GM20431 (cell line): ENCODE results near the gene AIF1.

Experiments
- in situ Hi-C: fragments of 300-500 bp; cut with MseI, MboI; formaldehyde crosslinking; loops from one replicate; pipeline ENCODE4 v1.15.0; 2020; ENCODE audit warnings: low sequenced_read_pairs; ENCODE audit not compliant: unreplicated experiment

Gene AIF1

DNA sequence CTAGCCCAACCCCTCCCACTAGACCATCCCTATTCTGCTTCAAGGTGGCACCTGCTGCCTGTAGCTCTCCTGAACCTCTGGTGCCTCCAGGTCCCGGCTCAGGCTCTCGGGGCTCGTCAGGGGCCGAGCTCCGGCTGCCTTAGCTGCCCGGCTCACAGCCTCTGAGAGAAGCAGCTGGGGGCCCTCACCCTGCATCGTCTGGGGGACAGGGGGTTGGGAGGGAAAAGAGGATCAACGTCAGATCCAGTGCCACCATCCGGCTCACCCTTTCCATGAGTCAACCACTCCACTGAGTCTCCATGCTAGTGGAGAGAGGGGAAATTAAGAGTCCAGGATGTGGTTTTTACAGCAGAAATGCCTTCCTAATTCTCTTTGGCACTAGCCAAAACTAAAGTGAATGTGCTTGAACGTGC lies 24.4 kb downstream of the AIF1 start:
- in situ Hi-C loops, result no loop called here

DNA sequence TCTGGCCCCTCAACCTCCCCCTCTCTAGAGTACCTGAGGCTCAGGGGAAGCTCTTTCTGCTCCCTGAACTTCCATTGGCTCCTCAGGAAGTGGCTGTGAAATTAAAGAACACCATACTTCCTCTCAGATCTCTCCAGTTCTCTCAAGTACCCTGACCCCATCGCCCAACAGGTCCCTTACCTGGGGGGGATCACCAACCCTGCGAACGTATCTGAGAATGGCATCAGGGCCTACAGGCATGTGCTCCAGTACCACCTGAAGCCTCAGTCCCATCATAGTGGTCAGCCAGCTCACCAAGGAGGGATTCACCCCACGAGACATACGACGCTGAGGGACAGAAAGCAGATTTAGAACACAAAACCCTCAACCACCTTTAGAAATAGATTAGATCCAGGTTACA lies 25.6 kb downstream of the AIF1 start:
- in situ Hi-C loops, result no loop called here

DNA sequence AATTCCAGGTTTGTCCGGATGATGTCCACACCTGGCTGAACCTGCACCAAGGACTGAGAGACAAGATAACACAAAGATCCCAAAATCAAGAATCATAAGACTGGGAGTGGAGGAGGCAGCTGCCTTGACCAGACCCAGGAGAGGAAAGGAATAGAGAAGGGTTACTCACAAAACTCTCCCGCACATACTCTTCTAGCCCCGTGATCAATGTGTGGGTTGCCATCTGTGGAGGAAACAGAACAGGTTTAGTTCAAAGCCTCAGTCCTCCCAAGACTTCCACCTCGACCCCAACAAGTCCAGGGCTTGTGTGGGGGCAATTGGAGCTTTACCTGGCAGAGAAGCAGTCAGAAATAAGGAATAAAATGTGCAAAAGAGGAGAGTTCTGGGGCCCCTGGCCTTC lies 26.3 kb downstream of the AIF1 start:
- in situ Hi-C loops, result no loop called here

DNA sequence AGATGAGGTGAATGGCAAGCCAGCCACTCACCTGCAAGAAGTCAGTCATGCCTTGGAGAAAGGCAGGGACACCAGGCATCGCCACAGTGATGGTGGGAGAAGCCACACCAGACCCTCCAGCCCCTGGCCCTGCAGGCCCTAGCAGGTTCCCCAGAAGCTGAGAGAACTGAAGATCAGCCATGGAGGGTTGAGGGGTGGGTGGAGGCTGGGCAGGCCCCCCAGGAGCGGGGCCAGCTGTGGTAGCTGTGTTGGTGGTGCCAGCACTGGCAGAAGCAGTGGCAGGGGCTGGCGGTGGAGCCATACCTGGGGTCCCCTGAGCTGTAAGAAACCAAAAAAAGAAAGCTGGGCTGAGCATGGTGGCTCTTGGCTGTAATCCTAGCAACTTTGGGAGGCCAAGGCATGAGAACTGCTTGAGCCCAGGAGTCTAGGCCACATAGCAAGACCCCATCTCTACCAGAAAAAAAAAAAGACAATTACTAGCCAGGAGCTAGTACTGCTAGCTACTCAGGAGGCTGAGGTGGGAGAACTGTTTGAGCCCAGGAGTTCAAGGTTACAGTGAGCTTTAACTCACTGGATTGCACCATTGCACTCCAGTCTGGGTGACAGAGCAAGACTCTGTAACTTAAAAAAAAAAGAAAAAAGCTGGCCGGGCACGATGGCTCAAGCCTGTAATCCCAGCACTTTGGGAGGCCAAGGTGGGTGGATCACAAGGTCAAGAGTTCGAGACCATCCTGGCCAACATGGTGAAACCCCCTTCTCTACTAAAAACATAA lies 27.9 kb downstream of the AIF1 start:
- in situ Hi-C loops, result no loop called here

- in situ Hi-C loops, result no loop called here
Measured at GRCh38 chr6:31643818-31644454, 28.9 kb downstream of the AIF1 start.

DNA sequence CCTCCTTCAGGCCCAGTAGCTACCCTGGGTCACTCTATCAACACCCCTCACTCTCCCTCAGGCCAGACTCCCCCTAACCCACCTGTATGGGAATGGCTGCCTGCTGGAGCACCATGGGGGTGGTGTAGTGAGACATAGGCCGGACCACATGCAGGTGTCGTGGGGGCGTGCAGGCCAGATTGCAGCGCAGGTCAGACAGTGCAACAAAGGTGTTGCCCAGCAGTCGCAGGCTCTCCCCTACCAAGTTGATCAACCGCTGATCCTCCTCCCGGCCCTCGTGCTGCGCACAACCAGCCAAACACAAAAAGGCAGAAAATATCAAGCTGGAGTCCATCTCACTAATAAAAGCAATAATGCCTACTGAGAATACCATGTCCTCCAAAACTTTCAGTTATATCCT lies 30.3 kb downstream of the AIF1 start:
- in situ Hi-C loops, result no loop called here

DNA sequence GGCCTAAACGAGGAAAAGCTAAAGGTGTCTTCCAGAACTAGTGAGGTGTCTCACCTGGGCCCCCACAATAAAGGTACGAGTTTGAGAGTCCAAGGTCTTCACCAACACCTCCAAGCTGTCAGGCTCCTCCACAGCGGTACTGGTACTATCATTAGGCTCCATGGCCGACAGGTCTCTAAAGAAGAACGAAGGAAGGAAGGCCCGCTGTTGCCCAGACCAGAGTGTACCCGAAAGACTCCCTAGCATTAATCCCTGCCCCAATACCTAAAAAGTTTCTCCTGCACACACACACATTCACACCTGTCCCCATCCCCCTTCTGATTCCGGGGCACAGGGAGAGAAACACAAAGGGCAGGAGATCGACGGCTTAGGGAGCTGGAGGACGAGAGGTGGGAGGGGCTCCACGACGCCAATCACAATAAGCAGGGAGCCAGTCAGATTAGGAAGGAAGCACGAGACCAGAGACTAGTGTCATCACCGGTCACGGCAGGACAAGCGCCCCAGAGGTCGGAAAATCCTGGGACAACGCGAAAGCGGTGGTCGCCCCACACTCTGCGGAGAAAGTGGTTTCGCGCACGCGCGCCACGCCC lies 36.7 kb downstream of the AIF1 start:
- in situ Hi-C loops, result no loop called here

DNA sequence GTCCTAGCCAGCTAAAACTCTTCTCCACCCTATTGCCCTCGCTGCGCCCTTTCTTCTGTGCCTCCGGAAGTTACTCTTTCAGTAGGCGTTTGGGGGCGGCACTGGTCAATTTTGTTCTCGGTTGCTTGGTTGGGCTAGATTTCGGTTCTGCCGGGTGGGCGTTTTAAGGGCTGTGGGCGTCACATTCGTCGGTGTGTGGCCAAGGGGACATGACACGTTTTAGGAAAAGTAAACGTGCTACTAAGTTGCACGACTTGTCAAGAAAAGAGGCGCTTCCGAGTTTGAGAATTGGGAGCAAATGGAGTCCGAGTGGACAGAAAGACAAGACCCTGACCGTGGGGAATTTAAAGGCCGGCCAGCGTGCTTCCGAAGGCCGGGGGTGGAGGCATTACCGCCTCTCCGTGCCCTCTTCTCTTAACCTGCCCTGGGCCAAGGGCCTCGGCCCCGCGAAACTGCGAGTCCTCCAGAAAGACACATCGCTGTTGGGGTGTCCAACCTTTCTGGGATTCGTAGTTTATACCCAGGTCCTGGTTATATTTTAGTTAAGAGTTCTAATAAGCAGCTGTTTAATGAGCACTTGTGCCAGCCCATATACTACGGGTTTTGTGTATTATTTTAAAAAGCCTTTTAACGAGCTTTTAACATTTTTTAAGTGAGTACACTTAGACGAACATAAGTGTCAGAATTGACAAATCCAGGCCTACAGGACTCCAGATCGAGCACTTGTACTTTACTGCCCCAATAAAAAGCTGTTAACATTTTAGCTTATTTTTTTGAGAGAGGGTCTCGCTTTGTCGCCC lies 38.1 kb downstream of the AIF1 start:
- in situ Hi-C loops, result no loop called here

DNA sequence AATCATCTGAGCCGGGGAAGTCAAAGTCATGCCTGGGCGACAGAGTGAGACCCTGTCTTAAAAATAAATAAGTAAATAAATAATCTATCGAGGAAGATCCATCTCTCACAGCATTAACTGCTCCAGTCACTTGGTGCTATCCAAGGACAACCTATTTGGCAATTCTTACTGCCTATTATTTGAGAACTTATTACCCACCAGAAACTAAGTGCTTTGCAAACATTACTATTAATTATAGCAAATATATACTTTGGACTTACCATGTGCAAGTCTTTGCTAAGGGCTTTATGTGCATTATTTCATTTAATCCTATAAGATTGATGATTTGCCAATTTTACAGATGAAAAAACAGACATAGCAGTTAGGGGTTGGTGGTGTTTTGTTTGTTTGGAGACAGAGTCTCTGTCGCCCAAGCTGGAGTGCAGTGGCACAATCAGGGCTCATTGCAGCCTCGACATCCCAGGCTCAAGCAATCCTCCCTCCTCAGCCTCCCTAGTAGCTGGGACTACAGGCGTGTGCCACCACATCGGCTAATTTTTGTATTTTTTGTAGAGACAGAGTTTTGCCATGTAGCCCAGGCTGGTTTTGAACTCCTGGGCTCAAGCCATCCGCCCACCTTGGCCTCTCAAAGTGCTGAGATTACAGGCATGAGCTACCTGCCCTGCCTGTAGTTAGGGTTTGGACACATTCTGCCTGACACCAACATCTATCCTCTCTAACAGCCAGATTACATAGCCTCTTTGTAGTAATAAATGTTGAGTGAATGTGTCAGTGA lies 39.7 kb downstream of the AIF1 start:
- in situ Hi-C loops, result no loop called here

GRCh38 chr6:31655349-31656237 lies 40.6 kb downstream of the AIF1 start, which contains the start of gene APOM:
Gene APOM, plus strand, starts transcription at chr6:31655894. Its CDS starts 73 bp downstream, at chr6:31655967.
- in situ Hi-C loops, result no loop called here

DNA sequence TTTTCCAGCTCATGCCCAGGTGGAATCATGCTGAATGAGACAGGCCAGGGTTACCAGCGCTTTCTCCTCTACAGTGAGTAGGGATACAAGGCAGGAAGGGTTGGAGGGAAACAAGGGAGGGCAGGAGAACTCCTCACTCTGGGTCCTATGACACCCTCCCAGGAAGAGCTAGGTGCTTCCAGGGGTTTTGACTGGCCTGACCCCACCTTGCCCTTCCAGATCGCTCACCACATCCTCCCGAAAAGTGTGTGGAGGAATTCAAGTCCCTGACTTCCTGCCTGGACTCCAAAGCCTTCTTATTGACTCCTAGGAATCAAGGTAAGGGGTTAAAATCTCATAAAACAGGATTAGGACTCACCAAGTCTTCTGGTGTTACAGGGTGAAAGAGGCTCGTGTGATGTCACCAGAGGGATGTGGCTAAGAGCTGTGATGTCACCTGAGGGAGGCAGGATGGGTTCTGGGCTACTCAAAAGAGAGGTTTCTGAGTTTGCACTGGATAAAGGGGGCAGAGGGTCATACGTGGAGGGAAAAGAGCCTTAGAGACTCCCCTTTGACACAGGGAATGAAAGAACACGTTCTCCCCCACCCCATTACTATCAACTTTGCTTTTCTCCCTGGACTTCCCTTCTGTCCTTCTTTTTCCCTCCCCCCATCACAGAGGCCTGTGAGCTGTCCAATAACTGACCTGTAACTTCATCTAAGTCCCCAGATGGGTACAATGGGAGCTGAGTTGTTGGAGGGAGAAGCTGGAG lies 42.5 kb downstream of the AIF1 start:
- in situ Hi-C loops, result no loop called here

GRCh38 chr6:31658158-31658688 lies 43.2 kb downstream of the AIF1 start:
- in situ Hi-C loops, result no loop called here

- in situ Hi-C loops, result no loop called here
Measured at GRCh38 chr6:31658983-31659648, 44.1 kb downstream of the AIF1 start.

DNA sequence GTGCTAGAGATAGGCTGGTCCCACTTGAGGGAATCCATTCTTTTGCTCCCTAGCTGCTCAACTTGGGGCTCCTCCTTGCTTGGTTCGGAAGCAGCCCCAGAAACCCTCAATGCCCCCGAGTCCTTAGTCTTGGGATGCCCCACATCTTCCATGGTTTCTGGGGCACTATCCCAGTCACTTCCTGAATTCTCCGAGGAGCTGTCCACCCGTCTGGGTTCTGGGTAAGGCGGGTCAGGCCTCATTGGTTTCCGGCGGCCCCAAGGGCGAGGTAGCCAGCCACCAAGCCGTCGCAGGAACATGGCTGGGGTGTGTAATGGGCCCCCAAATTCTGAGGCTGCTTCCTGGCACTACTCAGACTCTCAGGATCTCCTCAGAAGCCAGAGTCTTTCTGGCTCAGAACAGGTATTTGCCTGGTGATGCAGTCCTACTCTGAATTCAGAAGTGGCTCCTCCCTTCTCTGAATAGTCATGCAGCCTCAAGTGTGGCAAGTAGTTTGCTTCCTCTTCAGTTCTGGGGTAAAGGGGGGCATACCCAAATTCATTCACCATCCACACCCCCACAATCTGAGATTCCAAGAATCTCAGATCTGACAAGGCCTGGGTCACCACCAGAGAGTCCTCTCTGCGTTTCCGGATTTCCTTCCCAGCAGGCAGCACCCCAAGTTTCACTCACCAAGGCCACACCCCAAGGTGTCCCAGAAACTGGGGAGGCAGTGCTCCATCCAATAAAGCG lies 44.8 kb downstream of the AIF1 start:
- in situ Hi-C loops, result no loop called here

DNA sequence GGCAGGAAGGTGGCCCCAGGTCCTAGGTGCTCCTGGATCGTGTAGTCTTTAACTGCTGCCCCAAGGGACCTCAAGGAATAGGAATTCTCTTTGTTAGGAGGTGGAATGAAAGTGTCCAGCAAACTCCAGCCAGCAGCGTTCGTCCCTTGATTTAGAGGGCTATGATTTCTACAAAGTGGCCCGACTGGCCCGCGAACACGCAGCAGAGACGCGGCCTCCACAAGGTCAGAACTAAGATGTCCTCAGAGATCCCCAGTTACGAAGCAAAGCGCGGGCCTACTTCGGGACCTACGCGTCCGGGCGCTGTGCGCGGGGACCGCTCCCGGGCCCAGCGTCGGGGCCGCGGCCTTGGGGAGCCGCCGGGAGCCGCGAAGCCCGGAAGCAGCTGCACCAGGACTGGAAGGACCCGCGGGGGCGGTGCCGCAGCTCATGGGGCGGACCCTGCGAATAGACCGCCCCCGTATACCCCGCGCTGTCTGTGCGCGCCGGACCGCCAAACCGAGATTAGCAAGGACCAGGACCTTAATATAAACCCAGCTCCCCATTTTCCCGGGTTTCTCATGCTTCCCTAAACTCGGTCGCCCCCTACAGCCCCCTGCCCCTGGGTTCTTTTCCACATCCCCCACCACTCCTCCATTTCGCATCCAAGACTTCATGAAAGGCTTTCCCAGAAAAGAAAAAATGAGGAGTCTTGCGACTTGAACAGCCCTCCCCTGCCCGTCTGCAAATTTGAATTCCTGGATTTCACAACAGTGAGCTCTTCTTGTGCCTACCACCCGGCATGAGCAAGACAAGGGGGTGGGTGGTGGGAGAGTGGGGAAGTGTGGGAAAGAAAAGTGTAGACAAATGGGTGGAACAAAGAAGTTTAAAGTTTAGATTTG lies 45.6 kb downstream of the AIF1 start, which contains the start of gene C6orf47:
C6orf47 (minus strand) TSS at position 398 of the 881 bp plus-strand sequence. CDS start 831 bp downstream, outside the sequence.
- in situ Hi-C loops, result no loop called here
